ENCODE measurements around the gene SLC25A27.

The SLC25A27 gene

DNA sequence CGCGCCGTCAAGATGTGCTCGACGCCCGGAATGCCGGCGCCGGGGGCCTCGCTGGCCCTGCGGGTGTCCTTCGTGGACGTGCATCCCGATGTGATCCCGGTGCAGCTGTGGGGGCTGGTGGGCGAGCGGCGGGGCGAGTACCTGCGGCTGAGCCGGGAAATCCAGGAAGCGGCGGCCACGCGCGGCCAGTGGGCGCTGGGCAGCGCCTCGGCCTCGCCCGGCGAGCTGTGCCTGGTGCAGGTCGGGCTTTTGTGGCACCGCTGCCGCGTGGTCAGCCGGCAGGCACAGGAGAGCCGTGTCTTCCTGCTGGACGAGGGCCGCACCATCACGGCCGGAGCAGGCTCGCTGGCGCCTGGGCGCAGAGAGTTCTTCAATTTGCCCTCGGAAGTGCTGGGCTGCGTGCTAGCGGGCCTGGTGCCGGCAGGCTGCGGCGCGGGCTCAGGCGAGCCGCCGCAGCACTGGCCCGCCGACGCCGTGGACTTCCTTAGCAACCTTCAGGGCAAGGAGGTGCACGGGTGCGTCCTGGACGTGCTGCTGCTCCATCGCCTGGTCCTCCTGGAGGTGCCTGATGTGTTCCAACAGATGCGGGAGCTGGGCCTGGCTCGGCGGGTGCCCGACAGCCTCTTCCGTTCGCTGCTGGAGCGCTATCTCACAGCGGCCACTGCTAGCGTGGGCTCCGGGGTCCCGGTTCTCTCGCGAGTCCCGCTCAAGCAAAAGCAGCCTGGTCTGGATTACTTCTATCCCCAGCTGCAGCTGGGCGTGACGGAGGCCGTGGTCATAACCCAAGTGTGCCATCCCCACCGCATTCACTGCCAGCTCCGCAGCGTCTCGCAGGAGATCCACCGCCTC, 35.6 kb downstream of the SLC25A27 start:
- no peak for ATAC-seq

DNA sequence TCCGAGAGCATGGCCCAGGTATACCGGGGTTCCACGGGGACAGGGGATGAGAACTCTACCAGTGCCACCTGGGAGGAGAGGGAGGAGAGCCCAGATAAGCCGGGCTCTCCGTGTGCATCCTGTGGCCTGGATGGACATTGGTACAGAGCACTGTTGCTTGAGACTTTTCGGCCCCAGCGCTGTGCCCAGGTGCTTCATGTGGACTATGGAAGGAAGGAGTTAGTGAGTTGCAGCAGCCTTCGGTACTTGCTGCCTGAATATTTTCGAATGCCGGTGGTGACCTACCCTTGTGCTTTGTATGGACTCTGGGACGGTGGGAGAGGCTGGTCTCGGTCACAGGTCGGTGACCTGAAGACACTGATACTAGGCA, 36.2 kb downstream of the SLC25A27 start:
- TF ChIP-seq ZFP30 (CRISPR knock-in tag; IDR thresholded peaks at IDR 0.05): no peak
- TF ChIP-seq, protein P1, sequence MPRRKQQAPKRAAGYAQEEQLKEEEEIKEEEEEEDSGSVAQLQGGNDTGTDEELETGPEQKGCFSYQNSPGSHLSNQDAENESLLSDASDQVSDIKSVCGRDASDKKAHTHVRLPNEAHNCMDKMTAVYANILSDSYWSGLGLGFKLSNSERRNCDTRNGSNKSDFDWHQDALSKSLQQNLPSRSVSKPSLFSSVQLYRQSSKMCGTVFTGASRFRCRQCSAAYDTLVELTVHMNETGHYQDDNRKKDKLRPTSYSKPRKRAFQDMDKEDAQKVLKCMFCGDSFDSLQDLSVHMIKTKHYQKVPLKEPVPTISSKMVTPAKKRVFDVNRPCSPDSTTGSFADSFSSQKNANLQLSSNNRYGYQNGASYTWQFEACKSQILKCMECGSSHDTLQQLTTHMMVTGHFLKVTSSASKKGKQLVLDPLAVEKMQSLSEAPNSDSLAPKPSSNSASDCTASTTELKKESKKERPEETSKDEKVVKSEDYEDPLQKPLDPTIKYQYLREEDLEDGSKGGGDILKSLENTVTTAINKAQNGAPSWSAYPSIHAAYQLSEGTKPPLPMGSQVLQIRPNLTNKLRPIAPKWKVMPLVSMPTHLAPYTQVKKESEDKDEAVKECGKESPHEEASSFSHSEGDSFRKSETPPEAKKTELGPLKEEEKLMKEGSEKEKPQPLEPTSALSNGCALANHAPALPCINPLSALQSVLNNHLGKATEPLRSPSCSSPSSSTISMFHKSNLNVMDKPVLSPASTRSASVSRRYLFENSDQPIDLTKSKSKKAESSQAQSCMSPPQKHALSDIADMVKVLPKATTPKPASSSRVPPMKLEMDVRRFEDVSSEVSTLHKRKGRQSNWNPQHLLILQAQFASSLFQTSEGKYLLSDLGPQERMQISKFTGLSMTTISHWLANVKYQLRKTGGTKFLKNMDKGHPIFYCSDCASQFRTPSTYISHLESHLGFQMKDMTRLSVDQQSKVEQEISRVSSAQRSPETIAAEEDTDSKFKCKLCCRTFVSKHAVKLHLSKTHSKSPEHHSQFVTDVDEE (CRISPR knock-in tag; IDR thresholded peaks at IDR 0.05): no peak
- no peak for TF ChIP-seq ZNF70 (CRISPR knock-in tag; IDR thresholded peaks at IDR 0.05)
- no peak for TF ChIP-seq ARNTL (CRISPR knock-in tag; IDR thresholded peaks at IDR 0.05; ENCODE audit: borderline replicate concordance, low read depth)
- no peak for TF ChIP-seq PPARA (CRISPR knock-in tag; IDR thresholded peaks at IDR 0.05; ENCODE audit: borderline replicate concordance)
- no peak for TF ChIP-seq ISL1 (CRISPR knock-in tag; IDR thresholded peaks at IDR 0.05)
- no peak for TF ChIP-seq ZNF565 (CRISPR knock-in tag; conservative IDR thresholded peaks at IDR 0.05; ENCODE audit: low read depth)
- no peak for TF ChIP-seq RARB (CRISPR knock-in tag; IDR thresholded peaks at IDR 0.05)
- TF ChIP-seq BACH2 (CRISPR knock-in tag; IDR thresholded peaks at IDR 0.05; ENCODE audit: borderline replicate concordance): no peak
- TF ChIP-seq GLIS3 (CRISPR knock-in tag; IDR thresholded peaks at IDR 0.05): no peak
- no peak for TF ChIP-seq OSR1 (CRISPR knock-in tag; IDR thresholded peaks at IDR 0.05)
- TF ChIP-seq CSDC2 (CRISPR knock-in tag; IDR thresholded peaks at IDR 0.05): no peak

More for the DNA sequence above, 35.6 kb downstream of the SLC25A27 start:
- no peak for TF ChIP-seq BACH2 (CRISPR knock-in tag; IDR thresholded peaks at IDR 0.05; ENCODE audit: borderline replicate concordance)
- TF ChIP-seq GLIS3 (CRISPR knock-in tag; IDR thresholded peaks at IDR 0.05): no peak
- TF ChIP-seq, protein P2, sequence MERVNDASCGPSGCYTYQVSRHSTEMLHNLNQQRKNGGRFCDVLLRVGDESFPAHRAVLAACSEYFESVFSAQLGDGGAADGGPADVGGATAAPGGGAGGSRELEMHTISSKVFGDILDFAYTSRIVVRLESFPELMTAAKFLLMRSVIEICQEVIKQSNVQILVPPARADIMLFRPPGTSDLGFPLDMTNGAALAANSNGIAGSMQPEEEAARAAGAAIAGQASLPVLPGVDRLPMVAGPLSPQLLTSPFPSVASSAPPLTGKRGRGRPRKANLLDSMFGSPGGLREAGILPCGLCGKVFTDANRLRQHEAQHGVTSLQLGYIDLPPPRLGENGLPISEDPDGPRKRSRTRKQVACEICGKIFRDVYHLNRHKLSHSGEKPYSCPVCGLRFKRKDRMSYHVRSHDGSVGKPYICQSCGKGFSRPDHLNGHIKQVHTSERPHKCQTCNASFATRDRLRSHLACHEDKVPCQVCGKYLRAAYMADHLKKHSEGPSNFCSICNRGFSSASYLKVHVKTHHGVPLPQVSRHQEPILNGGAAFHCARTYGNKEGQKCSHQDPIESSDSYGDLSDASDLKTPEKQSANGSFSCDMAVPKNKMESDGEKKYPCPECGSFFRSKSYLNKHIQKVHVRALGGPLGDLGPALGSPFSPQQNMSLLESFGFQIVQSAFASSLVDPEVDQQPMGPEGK (CRISPR knock-in tag; IDR thresholded peaks at IDR 0.05; ENCODE audit: borderline replicate concordance): no peak
- TF ChIP-seq PPARA (CRISPR knock-in tag; IDR thresholded peaks at IDR 0.05; ENCODE audit: borderline replicate concordance): no peak
- TF ChIP-seq ESRRG (CRISPR knock-in tag; IDR thresholded peaks at IDR 0.05): no peak
- no peak for TF ChIP-seq ISL1 (CRISPR knock-in tag; IDR thresholded peaks at IDR 0.05)
- TF ChIP-seq TOX (CRISPR knock-in tag; IDR thresholded peaks at IDR 0.05; ENCODE audit: borderline replicate concordance): no peak
- no peak for TF ChIP-seq ARNTL (CRISPR knock-in tag; IDR thresholded peaks at IDR 0.05; ENCODE audit: borderline replicate concordance, low read depth)
- no peak for TF ChIP-seq ZFP3 (CRISPR knock-in tag; IDR thresholded peaks at IDR 0.05)
- no peak for TF ChIP-seq OSR1 (CRISPR knock-in tag; IDR thresholded peaks at IDR 0.05)
- no peak for TF ChIP-seq ZFP30 (CRISPR knock-in tag; IDR thresholded peaks at IDR 0.05)
- no peak for TF ChIP-seq ZNF70 (CRISPR knock-in tag; IDR thresholded peaks at IDR 0.05)
- TF ChIP-seq, protein P3, sequence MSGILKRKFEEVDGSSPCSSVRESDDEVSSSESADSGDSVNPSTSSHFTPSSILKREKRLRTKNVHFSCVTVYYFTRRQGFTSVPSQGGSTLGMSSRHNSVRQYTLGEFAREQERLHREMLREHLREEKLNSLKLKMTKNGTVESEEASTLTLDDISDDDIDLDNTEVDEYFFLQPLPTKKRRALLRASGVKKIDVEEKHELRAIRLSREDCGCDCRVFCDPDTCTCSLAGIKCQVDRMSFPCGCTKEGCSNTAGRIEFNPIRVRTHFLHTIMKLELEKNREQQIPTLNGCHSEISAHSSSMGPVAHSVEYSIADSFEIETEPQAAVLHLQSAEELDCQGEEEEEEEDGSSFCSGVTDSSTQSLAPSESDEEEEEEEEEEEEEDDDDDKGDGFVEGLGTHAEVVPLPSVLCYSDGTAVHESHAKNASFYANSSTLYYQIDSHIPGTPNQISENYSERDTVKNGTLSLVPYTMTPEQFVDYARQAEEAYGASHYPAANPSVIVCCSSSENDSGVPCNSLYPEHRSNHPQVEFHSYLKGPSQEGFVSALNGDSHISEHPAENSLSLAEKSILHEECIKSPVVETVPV (CRISPR knock-in tag; IDR thresholded peaks at IDR 0.05): no peak
- TF ChIP-seq, protein P4, sequence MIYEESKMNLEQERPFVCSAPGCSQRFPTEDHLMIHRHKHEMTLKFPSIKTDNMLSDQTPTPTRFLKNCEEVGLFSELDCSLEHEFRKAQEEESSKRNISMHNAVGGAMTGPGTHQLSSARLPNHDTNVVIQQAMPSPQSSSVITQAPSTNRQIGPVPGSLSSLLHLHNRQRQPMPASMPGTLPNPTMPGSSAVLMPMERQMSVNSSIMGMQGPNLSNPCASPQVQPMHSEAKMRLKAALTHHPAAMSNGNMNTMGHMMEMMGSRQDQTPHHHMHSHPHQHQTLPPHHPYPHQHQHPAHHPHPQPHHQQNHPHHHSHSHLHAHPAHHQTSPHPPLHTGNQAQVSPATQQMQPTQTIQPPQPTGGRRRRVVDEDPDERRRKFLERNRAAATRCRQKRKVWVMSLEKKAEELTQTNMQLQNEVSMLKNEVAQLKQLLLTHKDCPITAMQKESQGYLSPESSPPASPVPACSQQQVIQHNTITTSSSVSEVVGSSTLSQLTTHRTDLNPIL (CRISPR knock-in tag; IDR thresholded peaks at IDR 0.05; ENCODE audit: low read depth): no peak
- no peak for TF ChIP-seq CSDC2 (CRISPR knock-in tag; IDR thresholded peaks at IDR 0.05)
- TF ChIP-seq, protein P5, sequence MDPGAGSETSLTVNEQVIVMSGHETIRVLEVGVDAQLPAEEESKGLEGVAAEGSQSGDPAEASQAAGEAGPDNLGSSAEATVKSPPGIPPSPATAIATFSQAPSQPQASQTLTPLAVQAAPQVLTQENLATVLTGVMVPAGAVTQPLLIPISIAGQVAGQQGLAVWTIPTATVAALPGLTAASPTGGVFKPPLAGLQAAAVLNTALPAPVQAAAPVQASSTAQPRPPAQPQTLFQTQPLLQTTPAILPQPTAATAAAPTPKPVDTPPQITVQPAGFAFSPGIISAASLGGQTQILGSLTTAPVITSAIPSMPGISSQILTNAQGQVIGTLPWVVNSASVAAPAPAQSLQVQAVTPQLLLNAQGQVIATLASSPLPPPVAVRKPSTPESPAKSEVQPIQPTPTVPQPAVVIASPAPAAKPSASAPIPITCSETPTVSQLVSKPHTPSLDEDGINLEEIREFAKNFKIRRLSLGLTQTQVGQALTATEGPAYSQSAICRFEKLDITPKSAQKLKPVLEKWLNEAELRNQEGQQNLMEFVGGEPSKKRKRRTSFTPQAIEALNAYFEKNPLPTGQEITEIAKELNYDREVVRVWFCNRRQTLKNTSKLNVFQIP (CRISPR knock-in tag; IDR thresholded peaks at IDR 0.05; ENCODE audit: borderline replicate concordance, low read depth): no peak
- no peak for TF ChIP-seq ZNF565 (CRISPR knock-in tag; conservative IDR thresholded peaks at IDR 0.05; ENCODE audit: low read depth)
- no peak for TF ChIP-seq TCF4 (CRISPR knock-in tag; IDR thresholded peaks at IDR 0.05; ENCODE audit: borderline replicate concordance)

More for the DNA sequence above, 36.2 kb downstream of the SLC25A27 start:
- ATAC-seq: no peak
